SK-N-SH treated with all-trans-retinoic acid at 6 μM for 48 hours (cell line): ENCODE measurements around the gene PPP2R2C.

Source experiments
- ARNTL ChIP-seq: fragments of 450-650 bp; formaldehyde crosslinking; IDR thresholded peaks from 2 replicates; pipeline ENCODE4 v1.5.0; 2020; ENCODE audit warnings: low read depth, mild to moderate bottlenecking, moderate library complexity, borderline replicate concordance
- BACH2 ChIP-seq: fragments of 250-450 bp; sonication (Bioruptor Pico); IDR thresholded peaks from 2 replicates; pipeline ENCODE4 v1.9.0; 2021; ENCODE audit warnings: mild to moderate bottlenecking, borderline replicate concordance
- ISL1 ChIP-seq: fragments of 250-450 bp; sonication (Bioruptor Pico); IDR thresholded peaks from 2 replicates; pipeline ENCODE4 v2.1.2; 2022; ENCODE audit warnings: mild to moderate bottlenecking, moderate library complexity
- OSR1 ChIP-seq: fragments of 250-450 bp; sonication (Bioruptor Pico); IDR thresholded peaks from 2 replicates; pipeline ENCODE4 v1.8.0; 2022; ENCODE audit warnings: moderate library complexity, mild to moderate bottlenecking, inconsistent platforms
- RARB ChIP-seq: fragments of 250-450 bp; sonication (Bioruptor Pico); IDR thresholded peaks from 2 replicates; pipeline ENCODE4 v1.8.0; 2021; ENCODE audit warnings: mild to moderate bottlenecking, moderate library complexity
- TOX ChIP-seq: fragments of 250-450 bp; sonication (Bioruptor Pico); IDR thresholded peaks from 2 replicates; pipeline ENCODE4 v1.8.0; 2021; ENCODE audit warnings: mild to moderate bottlenecking, moderate library complexity, borderline replicate concordance
- ZFP3 ChIP-seq: fragments of 250-450 bp; sonication (Bioruptor Pico); IDR thresholded peaks from 2 replicates; pipeline ENCODE4 v1.5.0; 2020; ENCODE audit warnings: mild to moderate bottlenecking, moderate library complexity
- ZFP30 ChIP-seq: fragments of 450-650 bp; formaldehyde crosslinking; IDR thresholded peaks from 2 replicates; pipeline ENCODE4 v1.5.0; 2022; ENCODE audit warnings: mild to moderate bottlenecking, moderate library complexity
- ZNF8 ChIP-seq: fragments of 450-650 bp; formaldehyde crosslinking; IDR thresholded peaks from 2 replicates; pipeline ENCODE4 v1.5.0; 2020; ENCODE audit warnings: mild to moderate bottlenecking, moderate library complexity
- TF ChIP-seq, protein P1 (sequence below): fragments of 250-450 bp; sonication (Bioruptor Pico); IDR thresholded peaks from 2 replicates; pipeline ENCODE4 v1.8.0; 2020; ENCODE audit warnings: mild to moderate bottlenecking, moderate library complexity, borderline replicate concordance
- TF ChIP-seq, protein P2 (sequence below): fragments of 250-450 bp; sonication (Bioruptor Pico); IDR thresholded peaks from 2 replicates; pipeline ENCODE4 v1.5.1; 2020; ENCODE audit warnings: low read depth, mild to moderate bottlenecking, moderate library complexity

DNA sequence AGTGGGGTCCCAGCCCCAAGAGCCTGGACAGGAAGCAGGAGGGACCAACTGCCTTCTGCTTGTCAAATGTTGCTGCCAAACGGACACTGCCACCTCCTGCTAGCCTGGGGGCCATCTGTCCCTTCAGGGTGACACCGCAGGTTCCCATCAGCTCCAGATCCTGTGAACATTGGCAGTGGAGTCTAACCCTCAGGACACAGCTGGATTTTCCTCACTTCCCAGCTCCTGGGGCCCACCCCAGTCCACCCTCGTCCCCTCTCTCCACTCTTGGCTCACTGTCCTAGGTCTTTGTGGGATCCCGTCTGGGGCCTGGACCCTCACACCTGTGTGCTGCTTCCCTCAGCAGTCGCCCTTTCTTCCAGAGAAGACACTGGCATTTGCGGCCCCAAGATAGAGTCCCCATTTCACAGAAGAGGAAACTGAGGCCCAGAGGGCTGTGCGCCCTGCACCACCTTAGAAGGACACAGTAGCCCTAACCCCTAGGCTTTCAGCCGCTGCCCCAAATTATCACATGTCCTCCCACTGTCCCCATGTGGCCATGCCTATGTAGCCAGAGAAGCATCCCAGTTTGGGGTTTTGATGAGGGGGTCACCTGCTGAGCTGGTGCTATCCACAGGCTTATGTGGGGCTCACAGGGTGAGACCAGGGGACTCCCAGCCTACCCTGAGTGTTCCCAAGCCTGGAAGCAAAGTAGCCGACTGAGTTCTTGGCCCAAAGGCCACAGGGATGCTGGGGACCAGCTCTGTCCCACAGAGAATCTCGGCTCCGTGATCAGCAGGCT, 20.1 kb downstream of the PPP2R2C start:
- TF ChIP-seq RARB (CRISPR knock-in tag), result no peak
- TF ChIP-seq TOX (CRISPR knock-in tag), result no peak
- TF ChIP-seq ZFP30, result no peak
- TF ChIP-seq ARNTL (CRISPR knock-in tag), result no peak
- no peak for TF ChIP-seq BACH2 (CRISPR knock-in tag)
- TF ChIP-seq, protein P1, sequence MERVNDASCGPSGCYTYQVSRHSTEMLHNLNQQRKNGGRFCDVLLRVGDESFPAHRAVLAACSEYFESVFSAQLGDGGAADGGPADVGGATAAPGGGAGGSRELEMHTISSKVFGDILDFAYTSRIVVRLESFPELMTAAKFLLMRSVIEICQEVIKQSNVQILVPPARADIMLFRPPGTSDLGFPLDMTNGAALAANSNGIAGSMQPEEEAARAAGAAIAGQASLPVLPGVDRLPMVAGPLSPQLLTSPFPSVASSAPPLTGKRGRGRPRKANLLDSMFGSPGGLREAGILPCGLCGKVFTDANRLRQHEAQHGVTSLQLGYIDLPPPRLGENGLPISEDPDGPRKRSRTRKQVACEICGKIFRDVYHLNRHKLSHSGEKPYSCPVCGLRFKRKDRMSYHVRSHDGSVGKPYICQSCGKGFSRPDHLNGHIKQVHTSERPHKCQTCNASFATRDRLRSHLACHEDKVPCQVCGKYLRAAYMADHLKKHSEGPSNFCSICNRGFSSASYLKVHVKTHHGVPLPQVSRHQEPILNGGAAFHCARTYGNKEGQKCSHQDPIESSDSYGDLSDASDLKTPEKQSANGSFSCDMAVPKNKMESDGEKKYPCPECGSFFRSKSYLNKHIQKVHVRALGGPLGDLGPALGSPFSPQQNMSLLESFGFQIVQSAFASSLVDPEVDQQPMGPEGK (CRISPR knock-in tag), result no peak
- TF ChIP-seq ISL1 (CRISPR knock-in tag), result no peak
- TF ChIP-seq, protein P2, sequence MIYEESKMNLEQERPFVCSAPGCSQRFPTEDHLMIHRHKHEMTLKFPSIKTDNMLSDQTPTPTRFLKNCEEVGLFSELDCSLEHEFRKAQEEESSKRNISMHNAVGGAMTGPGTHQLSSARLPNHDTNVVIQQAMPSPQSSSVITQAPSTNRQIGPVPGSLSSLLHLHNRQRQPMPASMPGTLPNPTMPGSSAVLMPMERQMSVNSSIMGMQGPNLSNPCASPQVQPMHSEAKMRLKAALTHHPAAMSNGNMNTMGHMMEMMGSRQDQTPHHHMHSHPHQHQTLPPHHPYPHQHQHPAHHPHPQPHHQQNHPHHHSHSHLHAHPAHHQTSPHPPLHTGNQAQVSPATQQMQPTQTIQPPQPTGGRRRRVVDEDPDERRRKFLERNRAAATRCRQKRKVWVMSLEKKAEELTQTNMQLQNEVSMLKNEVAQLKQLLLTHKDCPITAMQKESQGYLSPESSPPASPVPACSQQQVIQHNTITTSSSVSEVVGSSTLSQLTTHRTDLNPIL, result no peak
- TF ChIP-seq ZNF8 (CRISPR knock-in tag), result no peak
- TF ChIP-seq ZFP3 (CRISPR knock-in tag), result no peak
- TF ChIP-seq OSR1 (CRISPR knock-in tag), result no peak
